Vagina (tissue), 2 donors: ENCODE data around the gene ABCC1.

ENCODE experiments used
- POLR2A ChIP-seq, 2 donors: fragments of 450-650 bp; IDR thresholded peaks; one replicate each; pipeline ENCODE4 v1.6.1; 2017; ENCODE audit warnings: antibody characterized with exemption in 2 of 2, mild to moderate bottlenecking in 2 of 2, moderate library complexity in 2 of 2
- POLR2AphosphoS5 ChIP-seq, 2 donors: sonication (generic); formaldehyde crosslinking; IDR thresholded peaks; one replicate each; pipeline ENCODE4 v1.9.0; 2017; ENCODE audit warnings: antibody characterized with exemption in 2 of 2, mild to moderate bottlenecking in 2 of 2, low read depth in 1 of 2; ENCODE audit not compliant: insufficient read depth in 1 of 2
- TF ChIP-seq, protein P1 (sequence below), 3 experiments: fragments of 450-650 bp in 2 of 3; fragments of 200-600 bp in 1 of 3; sonication (generic) in 1 of 3; IDR thresholded peaks; one replicate each; pipeline ENCODE4 v1.5.1; 2017 to 2019; ENCODE audit warnings: antibody characterized with exemption in 3 of 3, mild to moderate bottlenecking in 2 of 3, moderate library complexity in 2 of 3

DNA sequence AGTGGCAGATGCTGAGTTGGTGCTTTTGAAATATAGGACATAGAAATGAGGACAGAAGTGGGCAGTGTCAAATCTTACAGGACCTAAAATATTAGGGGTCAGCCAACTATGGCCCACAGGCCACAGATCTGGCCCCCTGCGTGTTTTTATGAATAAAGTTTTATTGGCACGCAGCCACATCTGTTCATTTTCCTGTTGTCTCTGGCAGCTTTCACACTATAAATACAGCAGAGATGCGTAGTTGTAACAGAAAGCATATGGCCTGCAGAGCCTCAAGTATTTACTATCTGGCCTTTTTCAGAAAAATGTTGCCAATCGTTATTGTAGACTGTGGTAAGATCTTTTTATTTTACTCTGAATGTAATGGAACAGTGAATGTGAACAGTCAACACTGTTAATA lies 191.1 kb downstream of the ABCC1 start:
- TF ChIP-seq, protein P1, sequence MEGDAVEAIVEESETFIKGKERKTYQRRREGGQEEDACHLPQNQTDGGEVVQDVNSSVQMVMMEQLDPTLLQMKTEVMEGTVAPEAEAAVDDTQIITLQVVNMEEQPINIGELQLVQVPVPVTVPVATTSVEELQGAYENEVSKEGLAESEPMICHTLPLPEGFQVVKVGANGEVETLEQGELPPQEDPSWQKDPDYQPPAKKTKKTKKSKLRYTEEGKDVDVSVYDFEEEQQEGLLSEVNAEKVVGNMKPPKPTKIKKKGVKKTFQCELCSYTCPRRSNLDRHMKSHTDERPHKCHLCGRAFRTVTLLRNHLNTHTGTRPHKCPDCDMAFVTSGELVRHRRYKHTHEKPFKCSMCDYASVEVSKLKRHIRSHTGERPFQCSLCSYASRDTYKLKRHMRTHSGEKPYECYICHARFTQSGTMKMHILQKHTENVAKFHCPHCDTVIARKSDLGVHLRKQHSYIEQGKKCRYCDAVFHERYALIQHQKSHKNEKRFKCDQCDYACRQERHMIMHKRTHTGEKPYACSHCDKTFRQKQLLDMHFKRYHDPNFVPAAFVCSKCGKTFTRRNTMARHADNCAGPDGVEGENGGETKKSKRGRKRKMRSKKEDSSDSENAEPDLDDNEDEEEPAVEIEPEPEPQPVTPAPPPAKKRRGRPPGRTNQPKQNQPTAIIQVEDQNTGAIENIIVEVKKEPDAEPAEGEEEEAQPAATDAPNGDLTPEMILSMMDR (IDR thresholded peaks at IDR 0.05) = no peak
- no peak for TF ChIP-seq POLR2A (IDR thresholded peaks at IDR 0.05)
- TF ChIP-seq POLR2AphosphoS5 (IDR thresholded peaks at IDR 0.05; ENCODE audit: insufficient read depth in 1 of 2, low read depth in 1 of 2) = no peak
